Endothelial cell of umbilical vein (primary cell): ENCODE measurements around the gene CEACAM20. TPM values are rescaled to one million over a fixed set of nuclear protein-coding genes. Genes with fewer than 3 reads are reported as not detected.
A peak's percentile ranks its signal among the peaks of the same experiment; 100 is the strongest.

ENCODE experiments used
- BruUV-seq: library from RNA; stranded (reverse); fragments of 400-500 nt; replicated peaks from 2 replicates; lab custom pipeline; 2021; lab: Mats Ljungman, UMichigan
- CTCF ChIA-PET: fragments of 300-600, 350-600 bp; sonication (Branson Sonifier 250); formaldehyde crosslinking; loops from one replicate; lab custom pipeline; 2021; ENCODE audit warnings: antibody characterized with exemption, inconsistent platforms; lab: Charles Lee
- POLR2A ChIA-PET: fragments of 300-600, 350-600 bp; sonication (Branson Sonifier 250); formaldehyde crosslinking; loops from one replicate; lab custom pipeline; 2021; ENCODE audit warnings: antibody characterized with exemption, inconsistent platforms; lab: Charles Lee
- DNase-seq: peaks from one replicate; pipeline ENCODE4 v3.0.0-alpha.2; 2011; ENCODE audit warnings: low read depth, low spot score
- FAIRE-seq: peaks from 2 replicates; lab custom pipeline; 2011; peaks lifted over from hg19 to GRCh38; lab: Jason Lieb, UNC
- H2AFZ ChIP-seq: 2 replicates; pipeline ENCODE4 v1.6.0; 2012; ENCODE audit warnings: low read depth, low read length, control low read depth, inconsistent platforms
- H3K27ac ChIP-seq: 2 replicates; pipeline ENCODE4 v1.5.1; 2011; ENCODE audit warnings: low read depth, mild to moderate bottlenecking, control low read depth, low read length, moderate library complexity; ENCODE audit not compliant: insufficient read depth
- H3K27me3 ChIP-seq, 2 experiments: 2 replicates each; pipeline versions ENCODE4 v1.6.0 to v1.6.1; 2011; ENCODE audit warnings: low read length in 2 of 2, mixed read lengths in 1 of 2; ENCODE audit not compliant: control insufficient read depth in 2 of 2, insufficient read depth in 2 of 2
- H3K36me3 ChIP-seq, 2 experiments: 2 replicates in 1 of 2; 3 replicates in 1 of 2; pipeline ENCODE4 v1.5.1; 2011; ENCODE audit warnings: low read length in 2 of 2, mild to moderate bottlenecking in 1 of 2, moderate library complexity in 1 of 2; ENCODE audit not compliant: control insufficient read depth in 2 of 2, insufficient read depth in 2 of 2; ENCODE audit errors: extremely low read depth in 1 of 2
- H3K4me1 ChIP-seq: 3 replicates; pipeline ENCODE4 v1.5.1; 2011; ENCODE audit warnings: mild to moderate bottlenecking, low read length; ENCODE audit not compliant: control insufficient read depth, insufficient read depth; ENCODE audit errors: extremely low read depth
- H3K4me2 ChIP-seq: 2 replicates; pipeline ENCODE4 v1.6.1; 2011; ENCODE audit warnings: low read length, control low read depth, mixed read lengths; ENCODE audit not compliant: insufficient read depth
- H3K4me3 ChIP-seq, 3 experiments: fragments of 200-600 bp in 1 of 3; sonication (generic), shearing (Covaris generic) in 1 of 3; replicated peaks in 1 of 3; 2 replicates each; pipeline ENCODE4 v1.5.1; 2011 to 2016; ENCODE audit warnings: control low read depth in 3 of 3, low read length in 3 of 3, mild to moderate bottlenecking in 2 of 3, inconsistent platforms in 1 of 3, low read depth in 1 of 3, moderate library complexity in 1 of 3; ENCODE audit not compliant: insufficient read depth in 1 of 3
- H3K79me2 ChIP-seq: 2 replicates; pipeline ENCODE4 v1.6.0; 2012; ENCODE audit warnings: low read length, inconsistent platforms; ENCODE audit not compliant: control insufficient read depth, insufficient read depth
- H3K9ac ChIP-seq: replicated peaks from 2 replicates; pipeline ENCODE3; 2011; ENCODE audit warnings: low read length, control low read depth; ENCODE audit not compliant: insufficient read depth; ENCODE audit errors: extremely low read depth
- H3K9me1 ChIP-seq: replicated peaks from 3 replicates; pipeline ENCODE4 v1.6.0; 2011; ENCODE audit warnings: mild to moderate bottlenecking, low read length; ENCODE audit not compliant: control insufficient read depth, insufficient read depth; ENCODE audit errors: extremely low read depth
- H3K9me3 ChIP-seq: replicated peaks from 2 replicates; pipeline ENCODE4 v1.5.1; 2012; ENCODE audit warnings: low read length, inconsistent platforms; ENCODE audit not compliant: control insufficient read depth, insufficient read depth
- H4K20me1 ChIP-seq: replicated peaks from 2 replicates; pipeline ENCODE3; 2011; ENCODE audit warnings: mild to moderate bottlenecking, low read length; ENCODE audit not compliant: control insufficient read depth, insufficient read depth; ENCODE audit errors: extremely low read depth
- GATA2 ChIP-seq: IDR thresholded peaks from 2 replicates; pipeline ENCODE4 v1.7.0; 2011; ENCODE audit warnings: low read depth, mild to moderate bottlenecking, moderate library complexity, mixed read lengths, low read length; ENCODE audit not compliant: insufficient read length, insufficient read depth
- POLR2AphosphoS5 ChIP-seq: IDR thresholded peaks from 2 replicates; pipeline ENCODE4 v1.6.1; 2012; ENCODE audit warnings: low read depth, mild to moderate bottlenecking, control low read depth, low read length, moderate library complexity; ENCODE audit not compliant: insufficient read depth
- dilution Hi-C: fragments of 300-500 bp; cut with MboI; formaldehyde crosslinking; loops from one replicate; pipeline ENCODE4 v1.15.0; 2019; ENCODE audit warnings: low sequenced_read_pairs; ENCODE audit not compliant: extremely low pct_ligation_motif_present
- intact Hi-C: fragments of 100-400 bp; cut with micrococcal nuclease; formaldehyde crosslinking; loops from one replicate; pipeline ENCODE4 v1.10.0; 2022
- polyA plus RNA-seq, 4 experiments: library from polyadenylated mRNA; depleted of rRNA in 3 of 4; stranded (reverse) in 3 of 4; unstranded in 1 of 4; fragments of >200 nt; gene quantifications; 2 replicates each; pipeline versions ENCODE4 v1.2.1 to v1.2.3, GENCODE V29; 2011 to 2012; ENCODE audit warnings: missing spikeins in 1 of 4
- total RNA-seq: library from RNA; stranded (reverse); gene quantifications from 2 replicates; pipeline ENCODE4 v1.2.3, GENCODE V29; 2021
- TF ChIP-seq, protein P1 (sequence below): IDR thresholded peaks from 2 replicates; pipeline ENCODE4 v1.6.1; 2011; ENCODE audit not compliant: insufficient read depth, insufficient read length
- TF ChIP-seq, protein P2 (sequence below), 2 donors: IDR thresholded peaks; 1 replicate in 1 of 2; 2 replicates in 1 of 2; pipeline ENCODE4 v1.5.1; 2011; ENCODE audit warnings: low read length in 2 of 2, mild to moderate bottlenecking in 2 of 2, moderate library complexity in 2 of 2, control low read depth in 1 of 2, inconsistent platforms in 1 of 2, low read depth in 1 of 2; ENCODE audit not compliant: insufficient read depth in 1 of 2; ENCODE audit errors: extremely low read depth in 1 of 2

The CEACAM20 gene
- total and polyA plus RNA-seq, 2 donors (not counting 3 experiments of a cell fraction or from before 2014, with no cell fraction given), result 0.06 TPM; not detected in 1

DNA sequence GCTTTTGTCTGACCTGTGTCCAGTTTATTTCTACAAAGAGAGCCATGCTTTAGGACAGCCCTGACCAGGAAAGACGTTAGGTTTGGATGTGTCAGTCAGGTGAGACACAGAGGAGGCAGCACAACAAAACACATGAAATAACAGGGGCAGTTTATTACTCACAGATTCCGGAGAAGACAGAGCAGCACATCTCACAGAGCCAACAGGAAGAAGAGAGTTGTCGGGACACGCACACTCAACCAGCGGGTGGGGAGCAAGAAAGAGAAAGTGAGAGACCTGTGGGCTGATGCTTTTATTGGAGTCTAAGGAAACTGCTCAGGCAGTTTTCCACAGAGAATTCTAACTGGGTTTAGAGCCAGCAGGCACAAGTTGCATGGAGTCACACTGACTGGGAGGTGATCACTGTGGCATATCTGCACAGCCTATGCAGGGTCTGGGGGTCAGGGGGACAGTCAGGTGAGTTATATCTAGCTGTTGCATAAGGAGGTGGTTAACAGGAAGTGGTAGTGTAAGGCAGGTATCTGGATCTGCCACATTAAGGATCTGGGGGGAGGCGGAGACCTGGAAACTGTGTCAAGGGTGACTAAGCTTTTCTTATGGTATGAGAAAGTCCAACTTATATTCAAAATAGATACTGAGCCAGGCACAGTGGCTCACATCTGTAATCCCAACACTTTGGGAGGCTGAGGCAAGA lies 24.1 kb upstream of the CEACAM20 start:
- Histone ChIP-seq H3K27me3 (peaks cover 0 to 2% of the 10 kb centered on the region in 2 experiments), H3K4me3 (no peak overlapping the region), H3K9me3 (no peaks in the 10 kb centered on the region), H3K9me1 (no peaks in the 10 kb centered on the region), H3K4me2 (no peak overlapping the region), H3K9ac (no peak overlapping the region), H3K79me2 (no peaks in the 10 kb centered on the region), H3K36me3 (no peaks in the 10 kb centered on the region), H4K20me1 (no peaks in the 10 kb centered on the region), H2AFZ (no peak overlapping the region), H3K27ac (no peak overlapping the region), H3K4me1 (no peaks in the 10 kb centered on the region)
- FAIRE-seq, result no peak
- intact Hi-C loops, result no loop called here
- TF ChIP-seq, protein P1, sequence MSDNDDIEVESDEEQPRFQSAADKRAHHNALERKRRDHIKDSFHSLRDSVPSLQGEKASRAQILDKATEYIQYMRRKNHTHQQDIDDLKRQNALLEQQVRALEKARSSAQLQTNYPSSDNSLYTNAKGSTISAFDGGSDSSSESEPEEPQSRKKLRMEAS, result no peak
- no peak for TF ChIP-seq GATA2
- DNase-seq, result peak; percentile 29
- dilution Hi-C loops, result no loop called here
- no TSS peak for BruUV-seq
- ChIA-PET CTCF (interaction anchor here (0.8 to 3.8 kb wide), 3 partner anchors 17 to 57 kb away, joined by 3 to 15 read pairs (median 3); no protein-coding TSS in a partner anchor), POLR2A (no interaction called here)

DNA sequence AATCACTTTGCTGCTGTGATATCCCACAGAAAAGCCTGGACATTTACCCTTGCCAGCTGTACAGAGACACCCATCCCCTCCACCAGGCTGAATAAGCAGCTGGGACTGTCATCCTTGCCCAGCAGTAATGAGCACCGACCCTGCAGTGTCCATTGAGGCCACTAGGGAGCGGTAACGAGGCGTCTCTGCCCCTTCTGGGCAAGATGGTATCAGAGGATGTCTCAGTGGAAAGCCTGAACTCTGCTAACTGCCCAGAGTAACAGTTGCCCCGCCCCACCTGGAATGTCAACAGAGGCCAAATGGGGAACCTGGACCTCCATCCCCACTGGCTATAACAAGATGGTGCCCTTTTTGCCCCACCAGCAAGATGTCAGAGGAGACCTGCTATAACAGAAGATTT lies 22.8 kb upstream of the CEACAM20 start:
- CTCF ChIA-PET, result interaction anchor here (1.0 to 1.2 kb wide), 3 partner anchors 12 to 35 kb away, joined by 3 to 4 read pairs (median 3); no protein-coding TSS in a partner anchor
- no peak for FAIRE-seq

More for the DNA sequence above, 22.8 kb upstream of the CEACAM20 start:
- Histone ChIP-seq H3K4me2 (no peak overlapping the region), H4K20me1 (no peaks in the 10 kb centered on the region), H3K36me3 (no peaks in the 10 kb centered on the region), H3K4me3 (no peak overlapping the region), H2AFZ (no peak overlapping the region), H3K79me2 (no peaks in the 10 kb centered on the region), H3K9me3 (no peaks in the 10 kb centered on the region), H3K27me3 (peaks cover 0 to 2% of the 10 kb centered on the region in 2 experiments), H3K4me1 (no peaks in the 10 kb centered on the region), H3K9me1 (no peaks in the 10 kb centered on the region), H3K9ac (no peak overlapping the region), H3K27ac (no peak overlapping the region)
- dilution Hi-C loops (no loop called here), intact Hi-C loops (no loop called here)
- POLR2A ChIA-PET, result no interaction called here
- BruUV-seq, result no TSS peak
- TF ChIP-seq GATA2 (peak; percentile 54), POLR2AphosphoS5 (no peak)
- TF ChIP-seq, protein P2, sequence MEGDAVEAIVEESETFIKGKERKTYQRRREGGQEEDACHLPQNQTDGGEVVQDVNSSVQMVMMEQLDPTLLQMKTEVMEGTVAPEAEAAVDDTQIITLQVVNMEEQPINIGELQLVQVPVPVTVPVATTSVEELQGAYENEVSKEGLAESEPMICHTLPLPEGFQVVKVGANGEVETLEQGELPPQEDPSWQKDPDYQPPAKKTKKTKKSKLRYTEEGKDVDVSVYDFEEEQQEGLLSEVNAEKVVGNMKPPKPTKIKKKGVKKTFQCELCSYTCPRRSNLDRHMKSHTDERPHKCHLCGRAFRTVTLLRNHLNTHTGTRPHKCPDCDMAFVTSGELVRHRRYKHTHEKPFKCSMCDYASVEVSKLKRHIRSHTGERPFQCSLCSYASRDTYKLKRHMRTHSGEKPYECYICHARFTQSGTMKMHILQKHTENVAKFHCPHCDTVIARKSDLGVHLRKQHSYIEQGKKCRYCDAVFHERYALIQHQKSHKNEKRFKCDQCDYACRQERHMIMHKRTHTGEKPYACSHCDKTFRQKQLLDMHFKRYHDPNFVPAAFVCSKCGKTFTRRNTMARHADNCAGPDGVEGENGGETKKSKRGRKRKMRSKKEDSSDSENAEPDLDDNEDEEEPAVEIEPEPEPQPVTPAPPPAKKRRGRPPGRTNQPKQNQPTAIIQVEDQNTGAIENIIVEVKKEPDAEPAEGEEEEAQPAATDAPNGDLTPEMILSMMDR (IDR thresholded peaks at IDR 0.05; ENCODE audit: extremely low read depth in 1 of 2, insufficient read depth in 1 of 2, low read depth in 1 of 2, low read length in 2 of 2), result peak; percentile 71 to 75
- peak; percentile 45 for DNase-seq
